Measurements from ENCODE around the gene PALD1. TPM values are rescaled to one million over a fixed set of nuclear protein-coding genes. Genes with fewer than 3 reads are reported as not detected.

PALD1 gene
- total RNA-seq, result 0.66 and 0.73 TPM in 2 replicates

DNA sequence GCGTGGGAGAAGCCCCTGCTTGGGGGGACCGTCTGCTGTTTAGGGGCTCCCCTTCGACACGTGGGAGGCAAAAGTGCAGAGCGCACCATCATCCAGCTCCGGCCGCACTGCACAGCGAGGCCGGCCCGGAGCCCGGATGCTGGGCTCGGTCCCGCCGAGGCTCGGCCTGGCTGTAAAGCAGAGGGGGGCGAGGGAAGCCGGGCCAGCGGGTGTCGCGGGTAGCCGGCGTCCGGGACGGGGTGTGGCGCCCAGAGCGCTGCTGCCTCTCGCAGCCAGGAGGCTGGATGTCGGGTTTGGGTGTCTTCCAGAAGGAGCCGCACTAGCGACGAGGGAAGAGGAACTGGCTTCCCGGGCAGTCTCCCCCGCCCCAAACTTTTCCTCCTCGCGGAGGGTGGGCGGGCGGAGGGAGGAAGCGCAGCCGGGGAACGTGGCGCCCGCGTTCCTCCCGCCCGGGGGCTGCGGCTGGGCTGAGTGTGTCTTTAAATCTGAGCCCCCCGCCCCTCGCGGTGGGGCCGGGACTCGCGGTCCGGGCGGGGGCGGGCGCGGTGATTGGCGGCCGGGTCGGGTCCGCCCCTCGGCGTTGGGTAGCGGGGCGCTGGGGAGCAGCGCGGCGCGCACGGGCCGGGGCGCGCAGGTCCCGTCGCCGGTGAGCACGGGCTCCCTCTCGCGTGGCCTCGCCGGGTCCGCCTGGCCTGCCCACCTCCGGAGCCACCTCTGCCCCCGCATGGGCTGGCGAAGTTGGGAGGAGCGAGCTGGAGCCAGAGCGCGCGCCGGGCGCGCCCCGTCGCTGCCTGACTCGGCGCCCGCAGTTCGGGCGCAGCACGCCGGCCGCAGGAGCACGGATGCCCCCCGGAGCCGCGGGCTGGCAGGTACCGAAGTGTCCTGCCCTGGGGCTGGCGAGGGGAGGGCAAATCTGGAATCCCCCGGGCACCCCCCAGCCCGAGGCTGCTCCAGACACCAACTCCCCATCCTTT lies at the start of gene PALD1:
Gene PALD1, plus strand, starts transcription at position 577 of the 974 bp plus-strand sequence. CDS start 47,185 bp downstream, outside the sequence.

DNA sequence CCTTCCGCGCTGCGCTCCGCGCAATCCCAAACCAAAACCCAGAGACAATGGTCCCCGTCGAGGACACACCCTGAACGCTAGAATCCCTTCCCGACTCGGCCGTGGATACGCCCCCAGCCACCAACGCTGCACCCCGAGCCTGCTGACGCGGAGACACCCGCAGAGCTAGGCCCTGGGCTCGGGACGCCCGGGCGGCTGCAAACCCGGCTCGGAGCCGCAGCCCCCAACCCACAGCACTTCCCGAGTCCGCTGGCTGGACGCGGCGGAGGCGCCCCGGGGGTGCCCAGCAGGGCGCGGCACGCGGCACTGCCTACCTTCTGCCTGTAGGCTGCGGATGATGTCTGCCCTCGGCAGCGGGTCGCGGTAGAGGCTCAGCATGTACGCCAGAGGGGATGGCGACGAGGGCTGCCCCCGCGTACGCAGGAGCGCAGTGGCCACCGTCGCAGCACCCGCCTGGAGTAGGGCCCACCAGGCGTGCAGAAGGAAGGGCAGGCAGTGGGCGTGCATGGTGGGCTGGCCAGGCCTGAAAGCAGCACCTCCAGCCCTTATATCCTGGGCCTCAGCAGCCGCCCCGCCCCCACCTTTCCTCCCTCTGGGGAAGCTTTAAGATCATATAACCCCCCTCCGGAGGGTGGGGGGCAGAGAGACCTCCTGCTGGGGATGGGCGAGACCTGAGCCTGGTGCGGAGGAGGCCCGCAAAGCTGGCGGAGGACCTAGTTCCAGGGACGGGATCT lies 37.2 kb upstream of the PALD1 start, which contains the start of gene NODAL:
Gene NODAL, minus strand, starts transcription at position 521 of the 734 bp plus-strand sequence. Its CDS starts 14 bp downstream, at position 507.

DNA sequence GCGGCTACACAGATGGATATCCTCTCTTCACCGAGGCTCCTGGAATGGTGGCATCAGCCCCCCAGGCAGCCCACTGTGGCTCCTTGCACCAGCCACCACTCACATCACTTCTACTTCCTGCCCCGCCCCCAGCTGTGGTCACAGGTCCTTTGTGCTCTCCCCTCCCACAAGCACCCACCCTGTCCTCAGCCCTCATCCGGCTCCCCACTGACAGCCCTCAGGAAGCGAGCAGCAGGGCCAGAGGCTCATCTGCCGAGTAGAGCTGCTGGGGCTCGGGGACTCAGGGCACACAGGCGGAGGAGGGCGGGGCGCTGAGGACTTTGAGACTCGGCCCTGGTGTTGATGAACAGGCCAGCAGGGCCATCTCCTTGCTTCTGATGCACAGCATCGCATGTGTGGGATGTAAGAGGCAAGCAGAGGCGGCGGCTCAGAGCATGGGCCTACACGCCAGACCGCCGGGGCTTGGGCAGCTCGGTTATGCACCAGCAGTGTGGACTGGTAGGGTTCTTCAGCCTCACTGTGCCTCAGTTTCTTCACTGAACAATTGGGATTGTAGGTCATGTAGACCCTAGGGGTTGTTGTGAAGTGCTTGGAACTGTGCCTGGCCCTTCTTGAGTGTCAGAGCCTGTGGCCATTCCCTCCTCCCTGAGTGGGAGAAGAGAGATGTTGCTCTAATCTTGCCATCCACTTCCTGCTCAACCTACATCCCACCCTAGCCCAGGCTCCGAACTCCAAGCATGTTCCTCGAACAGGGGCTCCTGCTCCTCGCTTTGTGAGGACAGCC lies 124.3 kb downstream of the PALD1 start, which contains the start of gene PRF1:
Gene PRF1, minus strand, starts transcription at position 77 of the 784 bp plus-strand sequence. CDS start 1,839 bp downstream, outside the sequence.

Other genes starting within 250 kb of the PALD1 start
- 248 and 281 TPM in 2 replicates for gene PPA1, start 245.3 kb upstream of the PALD1 start, total RNA-seq
- under 0.01 TPM in 1 of 2 replicates, not detected in the other for gene NPFFR1, start 194.8 kb upstream of the PALD1 start, total RNA-seq
- gene LRRC20, start 96.1 kb upstream of the PALD1 start, total RNA-seq, result 11.6 and 14.9 TPM in 2 replicates
- gene EIF4EBP2, start 74.6 kb upstream of the PALD1 start, total RNA-seq, result 31.6 and 34.2 TPM in 2 replicates
- gene NODAL, start 37.1 kb upstream of the PALD1 start, total RNA-seq, result not detected in 2 replicates
- not detected in 2 replicates for gene PRF1, start 124.0 kb downstream of the PALD1 start, total RNA-seq
- 14.8 and 29.4 TPM in 2 replicates for gene ADAMTS14, start 193.7 kb downstream of the PALD1 start, total RNA-seq